ENCODE measurements around the gene MZT1.

Gene MZT1, protein sequence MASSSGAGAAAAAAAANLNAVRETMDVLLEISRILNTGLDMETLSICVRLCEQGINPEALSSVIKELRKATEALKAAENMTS

DNA sequence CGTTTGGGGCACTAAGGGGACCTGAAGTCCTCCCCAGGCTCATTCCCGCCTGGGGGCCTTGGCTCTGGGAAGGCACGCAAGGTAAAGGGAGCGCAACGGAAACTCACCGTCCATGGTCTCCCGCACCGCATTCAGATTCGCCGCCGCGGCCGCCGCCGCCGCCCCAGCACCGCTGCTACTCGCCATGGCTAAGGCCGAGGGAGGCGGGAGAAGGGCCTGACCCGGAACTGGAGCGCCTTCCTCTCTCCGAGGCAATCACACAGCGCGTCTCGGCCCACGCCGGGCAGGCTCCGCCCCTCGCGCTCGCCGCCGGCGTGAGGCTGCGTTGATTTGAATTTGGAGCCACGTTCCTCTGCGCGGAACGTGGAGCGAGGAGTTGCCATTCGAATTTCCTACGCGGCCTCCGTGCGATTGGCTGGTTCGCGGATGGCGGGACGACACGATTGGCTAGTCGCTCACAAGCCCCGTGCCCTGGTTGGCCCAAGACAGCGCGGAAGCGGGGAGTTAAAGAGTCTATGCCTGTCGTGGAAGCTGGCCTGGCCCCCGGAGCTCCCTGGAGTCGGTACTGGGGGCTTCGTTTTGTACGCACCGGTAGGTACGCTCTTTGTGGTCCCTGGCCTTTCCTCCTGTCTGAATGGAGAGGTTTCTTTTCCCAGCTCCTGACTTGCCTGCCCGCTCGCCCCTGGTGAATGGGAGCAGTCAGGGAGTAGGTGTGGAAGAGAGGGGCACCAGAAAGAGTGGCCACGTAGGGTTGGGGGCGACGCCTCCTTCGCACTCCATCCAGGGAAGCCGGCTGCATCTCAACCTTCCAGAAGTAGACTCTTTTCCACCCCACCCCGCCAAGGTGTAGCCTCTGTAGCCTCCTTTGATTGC is at the start of gene MZT1, which contains the start of gene BORA:
TSS of gene MZT1 (minus strand) at position 213 of the 873 bp plus-strand sequence. CDS start at position 186, 27 bp downstream.
TSS of gene BORA (plus strand) at position 507 of the 873 bp plus-strand sequence. CDS start 1,018 bp downstream, outside the sequence.
- DNase-seq (ENCODE audit: extremely low read depth, low read depth): peak; percentile 92
- H3K4me3 ChIP-seq (replicated peaks; ENCODE audit: low read depth, low read length): peak within 1 kb of the TSS; percentile 95
- TF ChIP-seq CTCF (IDR thresholded peaks at IDR 0.05; ENCODE audit: low read depth, low read length, missing control alignments): no peak

DNA sequence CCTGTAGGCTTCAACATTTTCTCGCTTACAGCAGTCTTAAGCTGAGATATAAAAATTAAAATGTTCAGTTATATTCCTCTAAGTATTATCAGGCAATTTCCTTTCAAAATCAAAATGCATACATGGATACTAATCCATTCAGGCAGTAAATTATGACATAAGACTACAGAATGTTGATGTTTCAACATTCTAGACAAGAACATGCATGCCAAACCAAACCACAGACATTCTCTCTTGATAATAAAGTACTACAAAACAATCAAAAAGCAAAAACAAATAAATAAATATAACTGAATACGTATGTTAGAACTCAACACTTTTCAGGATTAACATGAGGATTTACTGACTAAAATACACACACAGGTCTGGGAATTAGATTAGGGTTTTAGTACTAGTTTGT is 46.6 kb upstream of the MZT1 start:
- no peak overlapping the region for H3K4me3 ChIP-seq (replicated peaks; ENCODE audit: low read depth, low read length)
- no peak for TF ChIP-seq CTCF (IDR thresholded peaks at IDR 0.05; ENCODE audit: low read depth, low read length, missing control alignments)
- no peak for DNase-seq (ENCODE audit: extremely low read depth, low read depth)

- H3K4me3 ChIP-seq (replicated peaks; ENCODE audit: low read depth, low read length): no peak overlapping the region
- DNase-seq (ENCODE audit: extremely low read depth, low read depth): no peak
- no peak for TF ChIP-seq CTCF (IDR thresholded peaks at IDR 0.05; ENCODE audit: low read depth, low read length, missing control alignments)
These were observed 36.0 kb upstream of the MZT1 start for GRCh38 chr13:72763411-72763810.

DNA sequence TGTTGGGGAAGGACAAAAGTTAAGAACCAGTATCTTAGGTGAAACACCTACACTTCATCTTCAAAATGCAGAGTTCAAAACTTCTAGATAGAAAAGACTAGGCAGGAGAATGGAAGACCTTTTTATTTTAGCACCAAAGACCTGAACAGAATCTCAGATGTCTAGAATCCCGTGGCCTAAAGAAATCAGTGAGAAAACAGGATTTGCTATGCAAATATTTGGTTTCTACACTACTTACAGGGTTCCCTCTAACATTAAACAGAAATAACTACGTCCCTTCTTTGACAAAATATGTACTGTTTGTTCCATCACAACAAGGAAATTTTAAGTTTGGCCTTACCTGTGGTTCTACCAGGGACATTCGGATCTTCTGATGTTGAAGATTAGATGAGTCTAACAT is 32.8 kb upstream of the MZT1 start:
- H3K4me3 ChIP-seq (replicated peaks; ENCODE audit: low read depth, low read length): no peak overlapping the region
- TF ChIP-seq CTCF (IDR thresholded peaks at IDR 0.05; ENCODE audit: low read depth, low read length, missing control alignments): no peak
- DNase-seq (ENCODE audit: extremely low read depth, low read depth): no peak

DNA sequence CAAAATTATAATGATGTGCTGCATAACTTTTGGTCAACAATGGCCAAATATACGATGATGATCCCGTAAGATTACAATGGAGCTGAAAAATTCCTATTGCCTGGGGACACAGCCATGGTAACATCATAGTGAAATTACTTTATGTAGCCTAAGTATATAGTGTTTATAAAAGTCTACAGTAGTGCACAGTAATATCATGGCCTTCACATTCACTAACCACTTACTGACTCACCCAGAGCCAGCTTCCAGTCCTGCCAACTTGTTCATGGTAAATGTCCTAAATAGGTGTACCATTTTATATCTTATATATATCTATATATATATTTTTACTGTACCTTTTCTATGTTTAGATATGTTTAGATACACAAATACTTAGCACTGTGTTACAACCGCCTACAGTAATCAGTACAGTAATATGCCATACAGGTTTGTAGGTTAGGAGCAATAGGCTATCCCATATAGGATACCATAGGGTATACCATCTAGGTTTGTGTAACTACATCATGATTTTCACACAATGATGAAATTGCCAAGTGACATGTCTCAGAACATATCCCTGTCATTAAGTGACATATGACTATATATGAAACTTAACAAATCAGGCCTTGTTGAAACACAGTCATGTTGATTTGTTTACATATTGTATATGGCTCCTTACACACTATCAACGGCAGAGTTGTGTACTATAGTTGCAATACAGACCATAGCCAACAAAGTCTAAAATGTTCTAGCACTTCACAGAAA is 30.5 kb upstream of the MZT1 start:
- H3K4me3 ChIP-seq (replicated peaks; ENCODE audit: low read depth, low read length): no peak overlapping the region
- DNase-seq (ENCODE audit: extremely low read depth, low read depth): no peak
- no peak for TF ChIP-seq CTCF (IDR thresholded peaks at IDR 0.05; ENCODE audit: low read depth, low read length, missing control alignments)

GRCh38 chr13:72754111-72754510 is 26.7 kb upstream of the MZT1 start:
- DNase-seq (ENCODE audit: extremely low read depth, low read depth): no peak

More at GRCh38 chr13:72754111-72754510, 26.7 kb upstream of the MZT1 start:
- no peak for TF ChIP-seq CTCF (IDR thresholded peaks at IDR 0.05; ENCODE audit: low read depth, low read length, missing control alignments)
- H3K4me3 ChIP-seq (replicated peaks; ENCODE audit: low read depth, low read length): no peak overlapping the region
